GM21619 (cell line): ENCODE data around the gene ARHGAP30.
"Not testable (repeated sequence)": the region's sequence is repeated elsewhere in the genome, so short reads cannot be mapped to it uniquely, and the experiment has no call there.

ENCODE experiments used
- ATAC-seq: cut with Tn5 transposase; IDR thresholded peaks from one replicate; pipeline ENCODE4 v1.9.1; 2021; ENCODE audit not compliant: unreplicated experiment

Gene ARHGAP30

DNA sequence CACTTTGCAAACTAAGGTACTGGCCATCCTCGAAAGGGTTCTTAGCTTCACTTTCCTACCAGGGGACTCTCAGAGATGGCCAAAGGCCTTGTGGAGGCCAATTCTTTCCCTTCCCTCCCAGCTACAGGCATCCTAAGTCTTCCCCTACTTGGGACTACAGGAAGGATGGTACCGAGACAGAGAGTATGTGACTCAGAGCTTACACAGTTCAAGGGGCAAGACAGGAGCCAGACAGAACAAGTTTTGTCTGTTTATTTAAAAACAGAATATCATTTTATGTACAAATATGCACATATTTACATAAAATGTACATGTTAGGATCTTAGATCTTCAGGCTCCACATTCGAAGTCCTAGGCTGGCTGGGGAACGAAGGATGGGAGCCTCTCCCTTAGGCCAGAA, 1.1 kb upstream of the ARHGAP30 start:
- no peak for ATAC-seq

DNA sequence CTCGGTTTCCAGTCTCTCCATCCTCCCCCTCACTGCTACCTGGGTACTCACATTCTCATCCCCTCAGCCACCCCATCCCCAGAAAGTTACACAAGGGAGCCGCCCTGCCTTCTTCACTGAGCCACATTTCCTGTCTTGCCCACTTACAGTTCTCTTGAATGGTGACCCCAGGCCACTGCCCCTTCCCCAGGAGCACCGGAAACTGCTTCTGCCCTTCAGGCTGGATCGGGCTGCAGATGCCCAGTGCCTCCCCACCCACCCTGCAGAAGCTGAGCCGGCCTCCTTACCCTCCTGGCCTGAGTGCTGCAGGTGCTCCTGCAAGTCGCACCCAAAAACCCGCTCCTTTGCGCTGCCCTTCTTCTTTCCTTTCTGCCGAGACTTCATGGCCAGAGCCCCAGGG, 450 bp downstream of the ARHGAP30 start:
- ATAC-seq: no peak

DNA sequence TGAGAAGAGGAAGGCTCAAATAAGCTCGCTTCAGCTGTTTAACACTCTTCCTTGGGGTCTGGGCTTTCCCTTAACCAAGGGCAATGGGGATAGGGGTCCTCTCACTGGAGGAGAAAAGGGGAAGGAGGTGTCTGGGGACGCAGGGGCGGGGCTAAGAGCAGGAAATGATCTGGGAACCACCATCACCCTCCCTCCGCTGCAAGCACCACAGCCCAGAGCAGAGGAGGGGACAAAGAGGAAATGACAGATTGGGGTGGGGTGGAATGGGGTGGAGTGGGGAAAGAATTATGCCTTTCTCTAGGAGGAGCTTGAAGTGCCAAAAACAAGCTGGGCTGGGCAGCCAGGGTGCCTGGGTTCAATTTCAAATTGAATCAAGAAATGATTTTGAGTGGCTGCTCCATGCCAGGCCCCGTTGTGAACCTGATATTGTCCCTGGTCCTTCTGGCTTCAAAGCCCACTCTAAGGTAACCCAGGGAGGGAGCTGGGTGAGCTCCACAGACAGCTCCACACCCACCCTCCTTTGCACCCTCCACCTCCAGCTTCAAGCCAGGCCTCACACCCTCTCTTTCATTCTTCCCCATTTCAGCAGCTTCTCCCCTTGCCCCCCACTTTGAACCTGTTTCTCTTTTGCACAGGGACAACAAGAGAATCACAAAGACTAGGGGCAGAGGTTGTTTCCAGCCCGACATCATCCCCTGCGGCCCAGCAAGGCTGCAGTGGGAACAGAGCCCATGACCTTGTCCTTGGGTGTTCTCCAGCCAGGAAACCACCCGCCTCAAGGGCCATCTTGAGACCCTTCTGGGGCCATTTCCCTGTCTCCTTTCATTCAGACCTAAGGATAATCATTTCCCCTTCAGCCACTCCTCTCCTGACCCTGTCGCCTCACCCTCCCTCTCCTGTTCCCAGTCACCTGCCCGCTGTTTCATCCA, 1.1 kb downstream of the ARHGAP30 start:
- peak; percentile 56 for ATAC-seq

DNA sequence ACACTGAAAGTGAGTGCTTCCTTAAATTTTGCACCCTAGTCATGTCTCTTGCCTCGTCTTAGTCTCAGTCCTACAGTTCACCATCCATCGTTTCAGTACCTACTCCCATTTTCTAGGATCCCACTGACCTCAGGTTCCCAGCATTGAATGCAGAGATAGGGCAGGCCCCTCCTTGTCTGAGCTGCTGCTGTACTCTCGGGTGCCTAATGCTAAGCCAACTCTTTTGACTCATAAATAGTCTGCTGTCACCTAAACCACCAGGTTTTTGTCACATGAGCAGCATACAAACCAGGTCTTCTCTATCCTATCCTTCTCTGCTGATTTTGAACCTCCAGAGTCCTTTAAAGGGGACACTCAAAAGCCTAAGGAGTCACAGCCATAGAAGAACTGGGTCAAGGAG, 3.0 kb downstream of the ARHGAP30 start:
- no peak for ATAC-seq

DNA sequence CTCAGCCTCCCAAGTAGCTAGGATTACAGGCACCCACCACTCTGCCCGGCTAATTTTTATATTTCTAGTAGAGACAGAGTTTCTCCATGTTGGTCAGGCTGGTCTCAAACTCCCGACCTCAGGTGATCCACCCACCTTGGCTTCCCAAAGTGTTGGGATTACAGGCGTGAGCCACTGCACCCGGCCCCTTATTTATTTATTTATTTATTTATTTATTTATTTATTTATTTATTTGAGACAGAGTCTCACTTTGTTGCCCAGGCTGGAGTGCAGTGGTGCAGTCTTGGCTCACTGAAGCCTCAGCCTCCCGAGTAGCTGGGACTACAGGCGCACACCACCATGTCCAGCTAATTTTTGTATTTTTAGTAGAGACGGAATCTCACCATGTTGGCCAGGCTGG, 4.0 kb downstream of the ARHGAP30 start:
- ATAC-seq: not testable (repeated sequence)

DNA sequence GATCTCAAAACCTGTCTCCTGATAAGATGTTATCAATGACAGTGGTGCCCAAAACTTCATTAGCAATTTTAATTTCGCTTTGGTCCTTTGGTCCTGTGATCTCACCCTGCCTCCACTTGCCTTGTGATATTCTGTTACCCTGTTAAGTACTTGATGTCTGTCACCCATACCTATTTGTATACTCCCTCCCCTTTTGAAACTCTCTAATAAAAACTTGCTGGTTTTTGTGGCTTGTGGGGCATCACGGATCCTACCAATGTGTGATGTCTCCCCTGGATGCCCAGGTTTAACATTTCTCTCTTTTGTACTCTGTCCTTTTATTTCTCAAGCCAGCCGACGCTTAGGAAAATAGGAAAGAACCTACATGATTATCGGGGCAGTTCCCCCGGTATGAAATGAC, 5.8 kb downstream of the ARHGAP30 start:
- ATAC-seq: not testable (repeated sequence)

DNA sequence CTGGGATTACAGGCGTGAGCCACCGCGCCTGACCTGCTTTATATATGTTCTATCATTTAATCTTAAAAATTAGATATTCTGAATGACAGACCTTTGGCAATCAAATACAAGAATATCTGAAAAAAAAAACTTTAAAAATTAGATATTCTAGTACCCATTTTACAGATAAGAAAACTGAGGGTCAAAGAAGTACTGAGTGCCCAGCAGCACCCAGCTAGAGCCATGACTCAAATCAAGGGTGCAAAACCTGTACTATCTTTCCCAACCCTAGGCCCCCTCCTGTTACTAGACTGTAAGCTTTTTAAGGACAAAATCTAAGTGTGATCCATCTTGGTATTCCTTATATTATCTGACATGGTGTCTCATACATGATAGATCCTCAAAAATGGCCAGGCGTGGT, 8.3 kb downstream of the ARHGAP30 start:
- no peak for ATAC-seq

DNA sequence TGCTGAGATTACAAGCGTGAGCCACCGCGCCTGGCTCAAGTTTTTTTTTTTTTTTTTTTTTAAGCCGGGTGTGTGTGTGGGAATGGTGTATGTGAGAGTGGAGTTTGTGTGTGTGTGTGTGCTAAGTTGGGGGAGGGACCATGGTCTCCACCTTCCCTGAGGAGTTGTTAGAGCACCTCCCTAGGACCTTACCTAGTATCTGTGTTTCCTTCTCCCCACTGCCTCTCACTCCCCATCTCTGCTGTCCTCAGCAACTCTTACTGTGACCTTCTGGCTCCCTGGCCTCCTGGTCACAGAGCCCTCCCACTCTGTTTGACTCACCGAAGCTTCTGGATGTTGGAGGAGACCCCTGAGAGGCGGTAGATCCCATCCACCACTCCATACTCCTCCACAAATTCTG, 10.4 kb downstream of the ARHGAP30 start:
- ATAC-seq: no peak

DNA sequence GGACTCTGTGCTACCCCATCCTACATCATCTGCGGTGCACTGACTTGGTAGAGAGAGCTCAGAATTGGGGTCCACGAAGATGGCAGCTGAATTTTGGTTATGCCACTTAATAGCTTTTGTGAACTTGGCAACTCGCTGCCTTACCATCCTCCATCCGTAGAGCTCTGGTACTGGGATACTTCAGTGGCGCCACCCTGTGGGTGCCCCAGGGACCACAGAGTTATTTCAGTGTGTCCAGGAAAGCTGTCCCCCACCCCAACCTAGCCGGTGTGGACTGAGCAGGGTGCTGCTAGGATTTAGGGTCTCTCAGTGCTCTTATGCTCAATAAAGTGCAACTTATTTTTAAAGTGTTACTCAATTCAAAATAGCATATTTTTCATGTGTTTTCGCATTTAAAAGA, 14.9 kb downstream of the ARHGAP30 start:
- ATAC-seq: no peak

DNA sequence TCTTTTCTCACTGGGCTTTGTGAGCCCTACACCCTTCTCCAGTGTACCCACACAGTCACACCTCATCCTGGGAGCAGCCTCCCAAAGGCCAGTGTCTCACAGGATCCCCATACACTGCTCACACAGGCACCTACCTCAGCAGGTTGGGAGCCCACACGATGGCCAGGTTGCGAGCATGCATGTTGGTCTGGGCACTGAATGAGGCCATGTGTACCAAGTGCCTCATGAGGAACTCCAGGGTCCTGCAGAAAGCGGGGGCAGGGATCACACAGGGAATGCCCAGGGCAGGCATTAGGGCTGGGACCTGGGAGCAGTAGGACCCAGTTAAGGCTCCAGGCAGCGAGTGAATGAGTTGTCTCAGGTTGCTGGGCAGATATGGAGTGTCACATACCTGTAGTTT, 15.5 kb downstream of the ARHGAP30 start:
- no peak for ATAC-seq

DNA sequence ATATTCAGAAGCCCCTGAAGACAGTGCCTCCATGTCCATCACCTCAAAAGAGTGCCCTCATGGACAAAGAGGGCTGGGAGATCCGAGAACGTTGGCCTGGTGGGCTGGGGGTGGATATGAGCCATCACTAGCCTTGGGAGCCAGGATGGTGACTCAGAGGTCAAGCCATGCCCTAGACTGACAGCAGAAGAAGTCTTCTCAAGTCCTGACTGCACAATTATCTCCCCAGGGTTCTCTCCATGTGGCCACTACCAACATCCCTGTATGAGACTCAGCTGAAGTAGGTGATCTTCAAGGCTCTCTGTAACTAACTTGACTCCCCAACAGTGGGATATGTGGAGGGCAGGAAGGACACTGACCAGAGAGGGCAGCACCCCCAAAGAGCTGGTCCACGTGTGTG, 16.8 kb downstream of the ARHGAP30 start:
- ATAC-seq: no peak

DNA sequence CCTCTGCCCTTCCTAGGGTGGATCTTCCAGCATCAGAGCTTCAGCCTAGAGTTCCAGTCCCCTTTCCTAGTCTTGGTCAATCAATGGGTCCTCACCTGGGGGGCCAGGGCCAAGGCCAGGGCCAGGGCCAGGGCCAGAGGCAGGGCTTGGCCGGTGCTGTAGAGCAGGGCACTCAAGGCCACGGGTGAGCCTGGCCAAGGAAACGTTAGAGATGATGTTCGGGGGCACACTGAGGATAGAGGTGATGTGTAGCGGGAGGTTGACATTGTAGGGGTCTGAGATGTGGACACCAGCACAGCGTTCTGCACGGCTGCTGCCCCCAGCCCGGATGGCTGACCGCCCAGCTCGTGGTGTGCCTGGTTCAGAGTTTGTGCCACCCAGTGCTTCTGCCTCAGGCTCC, 18.5 kb downstream of the ARHGAP30 start:
- no peak for ATAC-seq

DNA sequence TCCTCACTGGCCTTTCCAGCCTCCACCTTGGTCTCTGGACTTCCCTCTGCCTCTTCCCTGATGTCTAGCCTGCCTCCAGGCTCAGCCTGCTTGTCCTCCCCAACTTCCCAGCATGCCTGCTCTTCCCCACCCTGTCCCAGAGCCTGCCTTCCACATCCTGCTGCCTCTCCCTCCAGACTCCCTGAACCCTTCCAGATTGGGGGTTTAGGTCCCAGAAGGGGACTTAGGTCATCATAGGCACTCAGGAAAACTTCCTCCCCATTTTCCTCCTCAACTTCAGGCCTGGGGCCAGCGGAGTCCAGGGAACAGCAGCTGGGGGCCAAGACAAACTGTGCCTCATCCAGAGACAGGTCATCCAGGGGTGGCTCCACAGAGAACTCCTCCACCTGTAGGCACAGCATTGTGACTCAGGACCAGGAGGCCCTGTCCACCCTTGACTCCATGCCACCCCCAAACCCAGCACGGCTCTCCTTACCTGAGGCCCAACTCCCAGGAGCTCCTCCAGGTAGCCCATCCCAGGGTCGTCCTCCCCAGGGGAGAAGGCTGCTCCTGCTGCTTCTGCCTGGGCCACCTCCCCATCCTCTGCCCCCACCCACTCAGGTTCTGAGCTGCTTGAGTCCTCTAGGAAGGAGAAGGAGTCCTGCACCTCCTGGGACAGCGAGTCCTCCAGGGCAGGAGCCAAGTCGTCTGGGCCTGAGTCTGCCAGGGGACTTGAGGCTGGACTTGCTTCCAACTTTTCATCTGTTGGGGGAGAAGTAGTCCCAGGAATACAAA, 20.6 kb downstream of the ARHGAP30 start:
- ATAC-seq: no peak

DNA sequence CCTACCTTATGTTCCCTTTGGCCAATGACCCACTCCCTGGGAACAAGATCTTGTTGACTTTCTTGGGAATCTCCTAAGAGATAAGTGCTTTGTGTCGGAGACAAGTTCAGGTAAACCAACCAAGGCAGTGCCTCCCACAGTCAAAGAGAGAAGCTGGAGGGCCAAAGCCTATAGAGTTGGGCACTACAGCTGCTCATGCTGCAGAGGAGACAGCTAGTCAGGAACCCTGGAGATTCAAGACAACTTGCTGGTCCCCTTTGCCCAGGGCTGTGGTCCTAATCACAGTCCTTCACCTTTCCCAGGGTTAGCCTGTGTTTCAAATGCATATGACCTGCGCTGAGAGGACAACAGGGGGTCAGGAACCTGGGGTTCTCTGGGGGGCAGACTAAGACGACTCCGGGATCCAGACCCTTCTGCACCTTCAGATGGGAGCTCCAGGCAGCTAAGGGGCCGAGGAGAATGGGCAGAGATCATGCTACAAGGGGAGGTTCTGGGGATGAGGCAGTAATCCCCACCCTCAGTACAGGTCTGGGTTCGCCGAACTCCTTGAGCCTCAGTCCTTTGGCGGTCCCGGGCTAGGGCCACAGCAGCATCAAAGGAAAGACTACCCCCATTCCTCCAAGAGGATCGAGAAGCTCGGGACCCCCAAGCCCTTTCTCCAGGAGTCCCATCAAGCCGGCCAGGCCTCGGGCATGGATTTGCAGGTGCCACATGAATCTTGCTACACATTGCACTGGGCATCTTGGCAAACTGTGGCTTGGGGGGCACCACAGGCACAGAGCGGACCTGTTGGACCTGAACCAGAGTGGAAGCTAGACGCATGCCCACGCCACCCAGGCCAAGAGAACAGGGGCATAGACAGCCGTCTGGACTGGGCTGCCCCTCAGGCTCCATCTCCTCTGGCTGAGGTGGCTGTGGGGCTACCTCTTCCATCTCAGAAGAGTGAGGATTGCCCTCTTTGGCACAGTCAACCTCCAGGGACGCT, 22.0 kb downstream of the ARHGAP30 start:
- ATAC-seq: no peak

DNA sequence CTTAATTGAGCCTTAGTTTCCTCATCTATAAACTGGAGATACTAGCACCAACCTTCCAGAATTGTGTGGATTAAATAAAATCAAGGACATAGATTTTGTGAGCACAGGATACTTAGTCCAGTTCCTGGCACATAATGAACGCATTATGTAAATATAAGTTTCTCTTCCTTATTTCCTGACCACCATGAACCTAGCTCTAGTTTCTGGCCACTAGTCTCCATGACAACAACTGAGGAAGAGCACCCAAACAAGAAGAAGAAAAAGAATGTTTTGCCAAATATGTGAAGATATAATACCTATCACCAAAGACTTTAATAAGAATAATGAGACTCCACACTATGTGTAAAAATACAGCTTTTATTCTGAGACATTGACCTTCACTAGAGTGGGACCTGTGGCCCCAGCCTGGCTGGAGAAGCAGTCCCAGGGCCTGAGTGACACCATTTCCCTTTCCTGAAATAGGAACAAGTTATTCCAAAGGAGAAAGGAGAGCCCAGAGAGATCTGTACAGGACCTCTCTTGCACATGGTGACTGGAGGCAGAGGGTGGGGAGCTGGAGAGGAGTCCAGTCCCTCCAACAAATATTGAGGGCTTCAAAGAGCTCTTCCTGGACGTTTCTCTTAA, 23.0 kb downstream of the ARHGAP30 start:
- peak; percentile 38 for ATAC-seq

DNA sequence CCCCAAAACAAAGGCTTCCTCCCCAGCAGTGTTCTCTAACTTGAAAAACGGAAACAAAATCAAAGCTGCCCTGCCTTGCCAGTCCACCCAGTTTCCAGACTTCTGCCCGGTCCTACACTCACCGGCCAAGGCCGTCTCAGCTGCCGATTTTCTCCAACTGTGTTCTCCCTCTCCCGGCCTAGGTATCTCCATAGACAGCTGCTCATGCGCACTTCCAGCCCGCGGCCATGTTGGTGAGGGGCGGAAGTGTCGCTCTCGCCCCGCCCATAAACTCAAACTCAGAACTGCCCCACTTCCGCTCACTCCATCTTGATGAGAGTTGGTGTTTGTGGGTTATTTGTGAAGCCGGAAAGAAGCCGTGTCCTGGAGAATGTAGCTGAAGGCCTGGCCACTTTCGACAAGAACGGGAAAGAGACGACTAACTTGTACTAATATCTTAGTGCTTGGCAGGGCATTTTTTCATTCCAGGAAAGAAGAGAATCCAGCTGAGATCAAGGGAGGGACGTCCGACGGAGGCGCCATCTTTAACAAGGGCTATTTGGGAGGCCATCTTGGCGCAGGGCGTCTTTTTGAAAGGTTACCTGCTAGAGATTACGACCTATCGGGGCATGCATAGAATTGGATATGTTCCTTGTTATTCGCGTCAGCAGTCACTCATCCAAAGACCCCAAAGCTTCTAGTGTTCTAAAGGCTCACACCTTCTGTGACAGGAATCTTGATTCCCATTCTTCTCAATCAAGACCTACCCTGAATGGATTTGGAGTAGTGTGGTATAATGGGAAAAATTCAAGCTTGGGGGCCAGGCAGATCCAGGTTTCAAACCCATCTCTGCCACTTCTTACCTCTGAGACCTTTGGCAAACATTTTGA, 23.7 kb downstream of the ARHGAP30 start, which contains the start of gene USF1:
USF1 (minus strand) TSS at position 242 of the 869 bp plus-strand sequence. CDS start 2,702 bp downstream, outside the sequence.
- ATAC-seq: peak; percentile 61

DNA sequence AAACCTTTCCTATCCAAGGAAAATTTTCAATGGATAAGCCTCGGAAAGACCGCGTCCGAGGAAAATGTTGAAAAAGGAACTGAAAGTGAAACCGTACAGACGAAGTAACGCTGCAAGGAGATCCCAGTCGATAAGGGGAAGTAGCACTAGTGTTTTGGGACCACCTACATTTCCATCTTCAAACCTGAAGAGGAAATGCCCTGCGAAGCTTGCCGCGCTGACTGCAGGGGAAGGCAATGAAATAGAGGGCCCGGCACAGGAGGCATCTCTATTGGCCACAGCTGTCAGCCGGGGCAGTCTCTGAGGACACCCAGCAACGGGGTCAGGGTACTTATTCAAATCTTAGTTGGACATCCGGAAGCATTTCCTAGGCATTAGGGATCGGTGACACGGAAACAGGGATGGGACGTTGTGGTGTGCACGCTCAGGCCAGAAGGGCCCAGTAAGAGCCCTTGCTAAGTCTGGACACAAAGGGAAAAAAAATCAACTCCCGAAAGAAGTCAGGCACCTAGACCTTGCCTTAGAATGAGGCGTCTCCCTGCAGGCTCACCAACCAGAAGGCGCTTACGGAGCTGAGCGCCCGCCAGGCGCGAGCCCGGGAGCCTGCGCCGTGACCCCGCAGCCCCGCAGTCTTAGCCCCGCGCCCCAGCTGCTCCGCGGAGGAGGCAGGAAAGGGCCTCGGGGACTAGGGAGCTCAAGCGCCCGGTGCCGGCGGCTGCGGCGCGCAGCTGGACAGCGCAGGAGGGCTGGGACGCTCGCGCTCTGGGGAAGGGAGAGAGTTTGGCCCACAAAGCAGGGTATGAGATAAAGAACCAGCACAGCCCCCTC, 24.6 kb downstream of the ARHGAP30 start:
- ATAC-seq: peak; percentile 34

DNA sequence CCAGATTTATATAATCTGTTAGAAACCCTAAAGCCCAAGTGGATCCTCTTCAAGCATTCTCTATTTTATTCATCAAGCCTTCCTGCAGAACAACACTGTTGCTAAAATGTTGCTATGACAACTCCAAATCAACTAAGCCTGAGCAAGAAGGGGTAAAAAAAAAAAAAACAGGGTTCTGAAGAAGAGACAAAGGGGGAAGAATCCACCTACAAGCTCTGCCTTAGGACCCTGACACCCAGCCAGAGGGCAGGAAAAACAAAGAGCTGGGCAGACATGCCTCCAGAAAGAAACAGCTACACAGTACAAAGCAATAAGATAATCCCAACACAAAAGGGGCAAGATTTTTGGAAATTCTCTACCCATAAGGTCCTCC, 25.2 kb downstream of the ARHGAP30 start:
- no peak for ATAC-seq

DNA sequence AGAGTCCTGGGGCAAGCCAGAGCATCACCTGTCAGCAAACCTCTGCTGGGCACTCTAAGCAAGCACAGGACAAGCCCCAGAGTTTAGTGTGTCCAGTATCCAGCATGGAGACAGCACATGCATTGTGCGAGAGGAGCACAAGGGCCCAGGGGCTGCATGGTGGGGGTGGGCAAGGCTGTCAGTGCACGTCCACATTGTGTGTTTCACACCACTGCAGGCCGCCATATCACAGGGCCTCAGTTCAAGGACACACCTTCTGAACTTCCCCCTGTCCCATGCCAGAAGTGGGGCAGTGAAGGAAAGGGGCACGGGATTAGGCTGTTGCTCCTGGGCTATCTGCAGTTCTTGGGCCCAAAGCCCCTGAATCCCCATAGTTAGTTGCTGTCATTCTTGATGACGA, 30.1 kb downstream of the ARHGAP30 start:
- ATAC-seq: no peak
